NCI-H82 treated with DMSO at 0.1 percent for 48 hours (cell line): Measurements from ENCODE around the gene KHDRBS2.

Source experiments
- DNase-seq: peaks from one replicate; lab custom pipeline; 2025; ENCODE audit not compliant: unreplicated experiment; lab: John Stamatoyannopoulos, UW

The KHDRBS2 gene

GRCh38 chr6:62285612-62286469 is at the start of gene KHDRBS2:
TSS of gene KHDRBS2 (minus strand) at chr6:62286225.
- peak; percentile 81 for DNase-seq

- no peak for DNase-seq
Measured at GRCh38 chr6:62328607-62329006, 42.6 kb upstream of the KHDRBS2 start.

- no peak for DNase-seq
Measured at GRCh38 chr6:62324834-62325233, 38.8 kb upstream of the KHDRBS2 start.

GRCh38 chr6:62323818-62324431 is 37.9 kb upstream of the KHDRBS2 start:
- DNase-seq, result no peak

GRCh38 chr6:62298745-62299392 is 12.8 kb upstream of the KHDRBS2 start:
- no peak for DNase-seq

- no peak for DNase-seq
Measured at GRCh38 chr6:62296541-62296940, 10.5 kb upstream of the KHDRBS2 start.

- DNase-seq, result no peak
Measured at GRCh38 chr6:62288974-62289373, 2.9 kb upstream of the KHDRBS2 start.

GRCh38 chr6:62288562-62288961 is 2.5 kb upstream of the KHDRBS2 start:
- DNase-seq, result no peak

GRCh38 chr6:62286470-62286843 is 432 bp upstream of the KHDRBS2 start:
- DNase-seq, result no peak

- no peak for DNase-seq
Measured at GRCh38 chr6:62284725-62285124, 1.3 kb downstream of the KHDRBS2 start.

GRCh38 chr6:62283796-62284411 is 2.1 kb downstream of the KHDRBS2 start:
- no peak for DNase-seq

- no peak for DNase-seq
Measured at GRCh38 chr6:62283365-62283764, 2.7 kb downstream of the KHDRBS2 start.

- no peak for DNase-seq
Measured at GRCh38 chr6:62280099-62280498, 5.9 kb downstream of the KHDRBS2 start.

- no peak for DNase-seq
Measured at GRCh38 chr6:62272114-62272513, 13.9 kb downstream of the KHDRBS2 start.

- peak; percentile 41 for DNase-seq
Measured at GRCh38 chr6:62265906-62266525, 20.0 kb downstream of the KHDRBS2 start.

- DNase-seq, result no peak
Measured at GRCh38 chr6:62262283-62262682, 23.7 kb downstream of the KHDRBS2 start.

- DNase-seq, result no peak
Measured at GRCh38 chr6:62246087-62246486, 39.9 kb downstream of the KHDRBS2 start.

- DNase-seq, result no peak
Measured at GRCh38 chr6:62236784-62237183, 49.2 kb downstream of the KHDRBS2 start.

GRCh38 chr6:62229231-62229630 is 56.8 kb downstream of the KHDRBS2 start:
- DNase-seq, result peak; percentile 66

- DNase-seq, result no peak
Measured at GRCh38 chr6:62217866-62218265, 68.2 kb downstream of the KHDRBS2 start.

GRCh38 chr6:62202078-62202477 is 83.9 kb downstream of the KHDRBS2 start:
- DNase-seq, result no peak
